HG03442 (cell line): Measurements from ENCODE around the gene MED22.
"Not testable (repeated sequence)": the region's sequence is repeated elsewhere in the genome, so short reads cannot be mapped to it uniquely, and the experiment has no call there.

ENCODE experiments used
- ATAC-seq: cut with Tn5 transposase; IDR thresholded peaks from one replicate; pipeline ENCODE4 v1.9.1; 2021; ENCODE audit warnings: mild to moderate bottlenecking, moderate library complexity; ENCODE audit not compliant: unreplicated experiment

Gene MED22

GRCh38 chr9:133339641-133340040, 8.3 kb downstream of the MED22 start:
- no peak for ATAC-seq

GRCh38 chr9:133335924-133336811, 11.8 kb downstream of the MED22 start, which contains the start of gene SURF6:
Gene SURF6 (minus strand): TSS chr9:133336188. CDS start chr9:133336132, 56 bp downstream.
- peak; percentile 84 for ATAC-seq

- not testable (repeated sequence) for ATAC-seq
Observed at GRCh38 chr9:133334888-133335287, 13.0 kb downstream of the MED22 start.

GRCh38 chr9:133334161-133334560, 13.8 kb downstream of the MED22 start:
- no peak for ATAC-seq

- ATAC-seq = no peak
Observed at GRCh38 chr9:133333566-133333965, 14.4 kb downstream of the MED22 start.

- no peak for ATAC-seq
Observed at GRCh38 chr9:133333011-133333410, 14.9 kb downstream of the MED22 start.

GRCh38 chr9:133332381-133332730, 15.6 kb downstream of the MED22 start:
- no peak for ATAC-seq

- ATAC-seq = no peak
Observed at GRCh38 chr9:133331641-133332380, 16.1 kb downstream of the MED22 start.

- ATAC-seq = no peak
Observed at GRCh38 chr9:133331221-133331620, 16.7 kb downstream of the MED22 start.

- not testable (repeated sequence) for ATAC-seq
Observed at GRCh38 chr9:133329306-133330156, 18.4 kb downstream of the MED22 start.

GRCh38 chr9:133327834-133328484, 20.0 kb downstream of the MED22 start:
- no peak for ATAC-seq

GRCh38 chr9:133327021-133327420, 20.9 kb downstream of the MED22 start:
- not testable (repeated sequence) for ATAC-seq

- no peak for ATAC-seq
Observed at GRCh38 chr9:133323991-133324703, 23.8 kb downstream of the MED22 start.

GRCh38 chr9:133323211-133323610, 24.7 kb downstream of the MED22 start:
- no peak for ATAC-seq

GRCh38 chr9:133322701-133323100, 25.2 kb downstream of the MED22 start:
- no peak for ATAC-seq

- ATAC-seq = no peak
Observed at GRCh38 chr9:133321411-133321935, 26.5 kb downstream of the MED22 start.

GRCh38 chr9:133320421-133320881, 27.5 kb downstream of the MED22 start:
- no peak for ATAC-seq

- not testable (repeated sequence) for ATAC-seq
Observed at GRCh38 chr9:133317551-133317950, 30.4 kb downstream of the MED22 start.

GRCh38 chr9:133315997-133316396, 31.9 kb downstream of the MED22 start:
- no peak for ATAC-seq
